Gastroesophageal sphincter (tissue), 4 donors: ENCODE results near the gene HCFC1R1. TPM values are rescaled to one million over a fixed set of nuclear protein-coding genes. Genes with fewer than 3 reads are reported as not detected.

Experiments
- ATAC-seq: fragments of 150-250 bp; one replicate; pipeline ENCODE4 v1.9.1; 2016; ENCODE audit warnings: mild to moderate bottlenecking, moderate library complexity
- H3K27ac ChIP-seq, 4 donors: fragments of 200-600 bp; sonication (generic) in 3 of 4; 1 replicate in 3 of 4; 2 replicates in 1 of 4; pipeline ENCODE4 v1.5.1; 2016 to 2019
- H3K27me3 ChIP-seq: fragments of 200-600 bp; sonication (generic); one replicate; pipeline ENCODE4 v1.5.1; 2019
- H3K36me3 ChIP-seq, 2 donors: fragments of 200-600 bp; sonication (generic); one replicate each; pipeline ENCODE4 v1.5.1; 2019; ENCODE audit warnings: control low read depth in 1 of 2
- H3K4me1 ChIP-seq, 3 donors: fragments of 200-600 bp; sonication (generic); 1 replicate in 2 of 3; 2 replicates in 1 of 3; pipeline ENCODE4 v1.5.1; 2016 to 2019; ENCODE audit warnings: control low read depth in 2 of 3
- H3K4me3 ChIP-seq, 2 donors: fragments of 200-600 bp; sonication (generic); one replicate each; pipeline ENCODE4 v1.5.1; 2019; ENCODE audit warnings: mild to moderate bottlenecking in 1 of 2, moderate library complexity in 1 of 2
- H3K9me3 ChIP-seq, 3 donors: fragments of 200-600 bp; sonication (generic); one replicate each; pipeline ENCODE4 v1.5.1; 2017 to 2019; ENCODE audit warnings: control low read depth in 2 of 3
- CTCF ChIP-seq, 4 experiments: fragments of 200-600 bp in 2 of 4; fragments of 450-650 bp in 2 of 4; sonication (generic) in 1 of 4; IDR thresholded peaks; one replicate each; pipeline ENCODE4 v1.5.1; 2017 to 2019; ENCODE audit warnings: antibody characterized with exemption in 4 of 4, mild to moderate bottlenecking in 2 of 4, moderate library complexity in 2 of 4
- EP300 ChIP-seq: sonication (generic); formaldehyde crosslinking; IDR thresholded peaks from one replicate; pipeline ENCODE4 v1.6.1; 2017; ENCODE audit warnings: antibody characterized with exemption, mild to moderate bottlenecking
- POLR2A ChIP-seq, 2 donors: fragments of 450-650 bp; IDR thresholded peaks; one replicate each; pipeline ENCODE4 v1.6.1; 2017; ENCODE audit warnings: antibody characterized with exemption in 2 of 2, mild to moderate bottlenecking in 2 of 2, moderate library complexity in 1 of 2
- POLR2AphosphoS5 ChIP-seq: sonication (generic); formaldehyde crosslinking; IDR thresholded peaks from one replicate; pipeline ENCODE4 v1.6.1; 2017; ENCODE audit warnings: antibody characterized with exemption
- WGBS, 2 donors: methylation state at CpG; one replicate each; pipeline ENCODE4 v1.1.5; 2018; ENCODE audit warnings: low coverage in 1 of 2; 5-methylcytosine and 5-hydroxymethylcytosine counted together
- small RNA-seq, 4 donors: library from RNA; depleted of rRNA; stranded (forward); fragments of <200 nt; gene quantifications; one replicate each; pipeline ENCODE3, GENCODE V24; 2016
- total RNA-seq, 4 donors: library from RNA; depleted of rRNA; stranded (reverse); fragments of >200 nt; gene quantifications; one replicate each; pipeline ENCODE4 v1.1.0, GENCODE V29; 2016

HCFC1R1 gene
- total RNA-seq, 4 donors from 2014 or later = 20.1 to 94.9 (median 40.5) TPM

- H3K27me3 ChIP-seq = peaks cover 46% of the 10 kb centered on the region
- H3K4me1 ChIP-seq = peaks cover 0 to 14% (median 0%) of the 10 kb centered on the region in 3 donors
- no peaks in the 10 kb centered on the region for H3K36me3 ChIP-seq
- no peak for ATAC-seq
- no peak overlapping the region for H3K4me3 ChIP-seq
- TF ChIP-seq CTCF (IDR thresholded peaks at IDR 0.05) (no peak), POLR2AphosphoS5 (no peak), EP300 (no peak), POLR2A (IDR thresholded peaks at IDR 0.05) (no peak)
- no peaks in the 10 kb centered on the region for H3K9me3 ChIP-seq
- H3K27ac ChIP-seq = no peak overlapping the region
- WGBS, 2 donors = 100% methylated on average over 1 of the region's 15 CpGs; no CpG with 5 or more reads in 1 of the 2 donors
Observed at GRCh38 chr16:2974319-2975056, 49.3 kb downstream of the HCFC1R1 start.

- peaks cover 42% of the 10 kb centered on the region for H3K27me3 ChIP-seq
- WGBS, 2 donors = no CpG with 5 or more reads among the region's 17 CpGs
- TF ChIP-seq CTCF (IDR thresholded peaks at IDR 0.05) (no peak), POLR2A (IDR thresholded peaks at IDR 0.05) (no peak), EP300 (no peak), POLR2AphosphoS5 (no peak)
Observed at GRCh38 chr16:2973605-2974318, 50.0 kb downstream of the HCFC1R1 start.

GRCh38 chr16:2973093-2973492 lies 50.6 kb downstream of the HCFC1R1 start:
- TF ChIP-seq EP300 = no peak
- TF ChIP-seq POLR2A (IDR thresholded peaks at IDR 0.05) = no peak
- no peak for TF ChIP-seq CTCF (IDR thresholded peaks at IDR 0.05)
- TF ChIP-seq POLR2AphosphoS5 = no peak
- H3K27me3 ChIP-seq = peaks cover 42% of the 10 kb centered on the region
- H3K27ac ChIP-seq = no peak overlapping the region
- peaks cover 0 to 25% (median 7%) of the 10 kb centered on the region in 3 donors for H3K4me1 ChIP-seq
- no peak for ATAC-seq
- no peaks in the 10 kb centered on the region for H3K36me3 ChIP-seq
- no peak overlapping the region for H3K4me3 ChIP-seq
- H3K9me3 ChIP-seq = no peaks in the 10 kb centered on the region
- WGBS, 2 donors = 60% methylated on average over 1 of the region's 5 CpGs; no CpG with 5 or more reads in 1 of the 2 donors

More at GRCh38 chr16:2973605-2974318, 50.0 kb downstream of the HCFC1R1 start:
- Histone ChIP-seq H3K4me3 (no peak overlapping the region), H3K36me3 (no peaks in the 10 kb centered on the region), H3K9me3 (no peaks in the 10 kb centered on the region), H3K27ac (no peak overlapping the region), H3K4me1 (peaks cover 0 to 18% (median 1%) of the 10 kb centered on the region in 3 donors)
- ATAC-seq = no peak

Small RNA genes lying within 50 kb of the gene (small RNA-seq; reads per million reads assigned to genes)
- 0 reads per million in 4 donors for gene LINC00514

Other genes with a start within 250 kb of the HCFC1R1 start
- gene ELOB, start 246.7 kb downstream of the HCFC1R1 start, total RNA-seq = 100 to 1,000 TPM; 216 to 269 (median 251) TPM
- not detected for gene PRSS33, start 236.4 kb downstream of the HCFC1R1 start, total RNA-seq
- gene PRSS41, start 225.5 kb downstream of the HCFC1R1 start, total RNA-seq = not detected
- gene PRSS21, start 206.7 kb downstream of the HCFC1R1 start, total RNA-seq = not detected
- gene ZG16B, start 193.6 kb downstream of the HCFC1R1 start, total RNA-seq = 10 to 100 TPM in 1 of 4 donors, not detected in 3; 37.5 TPM
- 1 to 10 TPM in 2 of 4 donors, not detected in 2; 1.0 to 2.7 TPM for gene PRSS22, start 165.8 kb downstream of the HCFC1R1 start, total RNA-seq
- gene FLYWCH2, start 140.7 kb downstream of the HCFC1R1 start, total RNA-seq = 10 to 100 TPM; 21.9 to 69.1 (median 38.8) TPM
- 10 to 100 TPM; 34.5 to 66.5 (median 51.2) TPM for gene FLYWCH1, start 112.0 kb downstream of the HCFC1R1 start, total RNA-seq
- gene KREMEN2, start 59.7 kb downstream of the HCFC1R1 start, total RNA-seq = not detected
- 1 to 10 TPM; 1.9 to 6.4 (median 4.1) TPM for gene PAQR4, start 54.6 kb downstream of the HCFC1R1 start, total RNA-seq
- gene PKMYT1, start 43.5 kb downstream of the HCFC1R1 start, total RNA-seq = 1 to 10 TPM in 2 of 4 donors, not detected in 2; 1.6 to 1.7 TPM
- gene CLDN9, start 11.0 kb downstream of the HCFC1R1 start, total RNA-seq = under 1 TPM in 2 of 4 donors, not detected in 2; 0.32 to 0.39 TPM
- gene CLDN6, start 5.8 kb downstream of the HCFC1R1 start, total RNA-seq = not detected
- 100 to 1,000 TPM in 2 of 4 donors, 10 to 100 TPM in 2; 26.0 to 135 (median 72.2) TPM for gene TNFRSF12A, start 3.6 kb downstream of the HCFC1R1 start, total RNA-seq
- 10 to 100 TPM; 17.6 to 28.2 (median 25.0) TPM for gene THOC6, start 93 bp upstream of the HCFC1R1 start, total RNA-seq
- 1 to 10 TPM in 1 of 4 donors, under 1 TPM in 2, not detected in 1; 0.31 to 3.1 (median 0.31) TPM for gene BICDL2, start 13.0 kb upstream of the HCFC1R1 start, total RNA-seq
- 1 to 10 TPM in 2 of 4 donors, not detected in 2; 1.6 to 2.6 TPM for gene MMP25, start 22.6 kb upstream of the HCFC1R1 start, total RNA-seq
- gene IL32, start 41.7 kb upstream of the HCFC1R1 start, total RNA-seq = 10 to 100 TPM in 3 of 4 donors, 1 to 10 TPM in 1; 2.6 to 39.0 (median 21.6) TPM
- 1 to 10 TPM in 1 of 4 donors, not detected in 3; 1.7 TPM for gene ZSCAN10, start 75.4 kb upstream of the HCFC1R1 start, total RNA-seq
- gene ZNF205, start 88.6 kb upstream of the HCFC1R1 start, total RNA-seq = 10 to 100 TPM; 11.6 to 25.8 (median 20.4) TPM
- gene ZNF213, start 111.1 kb upstream of the HCFC1R1 start, total RNA-seq = 10 to 100 TPM in 2 of 4 donors, 1 to 10 TPM in 2; 3.6 to 22.3 (median 12.2) TPM
- not detected for gene OR1F1, start 164.3 kb upstream of the HCFC1R1 start, total RNA-seq
- gene ZNF200, start 211.2 kb upstream of the HCFC1R1 start, total RNA-seq = 10 to 100 TPM in 2 of 4 donors, 1 to 10 TPM in 2; 5.2 to 11.8 (median 8.0) TPM
- 1 to 10 TPM; 1.2 to 3.4 (median 1.7) TPM for gene MEFV, start 232.7 kb upstream of the HCFC1R1 start, total RNA-seq